Thyroid gland (tissue), 4 donors: ENCODE measurements around the gene GPX8. TPM values are rescaled to one million over a fixed set of nuclear protein-coding genes. Genes with fewer than 3 reads are reported as not detected.

Experiments used
- DNase-seq, 2 donors: peaks; one replicate each; pipeline ENCODE4 v3.0.0-alpha.2; 2019
- H3K27ac ChIP-seq, 3 donors: fragments of 200-600 bp; sonication (generic); 1 replicate in 2 of 3; 2 replicates in 1 of 3; pipeline ENCODE4 v1.5.1; 2016 to 2019; ENCODE audit warnings: mild to moderate bottlenecking in 1 of 3, moderate library complexity in 1 of 3
- H3K27me3 ChIP-seq: fragments of 200-600 bp; sonication (generic); one replicate; pipeline ENCODE4 v1.5.1; 2019
- H3K36me3 ChIP-seq, 2 donors: fragments of 200-600 bp; sonication (generic); one replicate each; pipeline ENCODE4 v1.5.1; 2016 to 2019
- H3K4me1 ChIP-seq, 2 donors: fragments of 200-600 bp; sonication (generic); one replicate each; pipeline ENCODE4 v1.5.1; 2017 to 2019
- H3K4me3 ChIP-seq, 3 donors: fragments of 200-600 bp; sonication (generic); replicated peaks in 1 of 3; 1 replicate in 2 of 3; 2 replicates in 1 of 3; pipeline ENCODE4 v1.5.1; 2016; ENCODE audit warnings: mild to moderate bottlenecking in 1 of 3
- H3K9me3 ChIP-seq: fragments of 200-600 bp; sonication (generic); one replicate; pipeline ENCODE4 v1.5.1; 2017
- CTCF ChIP-seq, 6 experiments: fragments of 200-600 bp in 3 of 6; fragments of 450-650 bp in 3 of 6; sonication (generic) in 3 of 6; IDR thresholded peaks; one replicate each; pipeline ENCODE4 v1.5.1; 2016 to 2019; ENCODE audit warnings: antibody characterized with exemption in 6 of 6, mild to moderate bottlenecking in 2 of 6, inconsistent platforms in 1 of 6, moderate library complexity in 1 of 6
- POLR2A ChIP-seq, 2 donors: fragments of 450-650 bp; IDR thresholded peaks; one replicate each; pipeline ENCODE4 v1.6.1; 2017; ENCODE audit warnings: antibody characterized with exemption in 2 of 2, mild to moderate bottlenecking in 2 of 2, moderate library complexity in 1 of 2
- WGBS, 2 donors: methylation state at CpG; one replicate each; pipeline ENCODE4 v1.1.5; 2017; 5-methylcytosine and 5-hydroxymethylcytosine counted together
- intact Hi-C: fragments of 100-400 bp; cut with DNase I; formaldehyde crosslinking; loops from one replicate; pipeline ENCODE4 v1.15.1; 2023
- total RNA-seq, 4 donors: library from RNA; depleted of rRNA; stranded (reverse); fragments of >200 nt; gene quantifications; one replicate each; pipeline ENCODE4 v1.2.3, GENCODE V29; 2016

The GPX8 gene
- total RNA-seq, 4 donors from 2014 or later: 34.0 to 44.0 (median 36.8) TPM

GRCh38 chr5:55176176-55176818 is 16.3 kb downstream of the GPX8 start:
- TF ChIP-seq CTCF (IDR thresholded peaks at IDR 0.05) (peak in 4 of 6 experiments; percentile 42 to 65 (median 60)), POLR2A (IDR thresholded peaks at IDR 0.05) (peak in 1 of 2 donors; percentile 32)
- intact Hi-C loops: loop anchor here (5.0 to 10.0 kb wide), 2 partner anchors 56 to 129 kb away; partner anchors contain the start of genes CCNO, DHX29 and MTREX
- Histone ChIP-seq H3K27ac (peak overlapping the region in 1 of 3 donors; percentile 3), H3K4me3 (peak overlapping the region in 2 of 3 donors; percentile 19 to 24), H3K4me1 (peaks cover 13 to 19% of the 10 kb centered on the region in 2 donors), H3K36me3 (no peaks in the 10 kb centered on the region), H3K27me3 (no peaks in the 10 kb centered on the region), H3K9me3 (no peaks in the 10 kb centered on the region)
- peak; percentile 69 to 74 for DNase-seq
- WGBS, 2 donors: 2% methylated on average over 39 to 43 of the region's 44 CpGs

- Histone ChIP-seq H3K27ac (peak overlapping the region in 1 of 3 donors; percentile 3), H3K4me3 (no peak overlapping the region), H3K36me3 (no peaks in the 10 kb centered on the region), H3K27me3 (no peaks in the 10 kb centered on the region), H3K9me3 (no peaks in the 10 kb centered on the region), H3K4me1 (peaks cover 13 to 19% of the 10 kb centered on the region in 2 donors)
- WGBS, 2 donors: 29 to 39% methylated on average over 2 of the region's 2 CpGs
- no peak for TF ChIP-seq CTCF (IDR thresholded peaks at IDR 0.05)
- TF ChIP-seq POLR2A (IDR thresholded peaks at IDR 0.05): no peak
- no peak for DNase-seq
- intact Hi-C loops: loop anchor here (5.0 to 10.0 kb wide), 2 partner anchors 55 to 128 kb away; partner anchors contain the start of genes CCNO, DHX29 and MTREX
Observed at GRCh38 chr5:55177078-55177477, 17.1 kb downstream of the GPX8 start.

GRCh38 chr5:55180016-55180415 is 20.0 kb downstream of the GPX8 start:
- Histone ChIP-seq H3K4me3 (no peak overlapping the region), H3K9me3 (no peaks in the 10 kb centered on the region), H3K27me3 (no peaks in the 10 kb centered on the region), H3K36me3 (no peaks in the 10 kb centered on the region), H3K4me1 (peaks cover 0 to 11% of the 10 kb centered on the region in 2 donors), H3K27ac (no peak overlapping the region)
- 80 to 83% methylated on average over 1 of the region's 1 CpG for WGBS, 2 donors
- intact Hi-C loops: no loop called here
- TF ChIP-seq CTCF (IDR thresholded peaks at IDR 0.05) (no peak), POLR2A (IDR thresholded peaks at IDR 0.05) (no peak)
- no peak for DNase-seq

DNA sequence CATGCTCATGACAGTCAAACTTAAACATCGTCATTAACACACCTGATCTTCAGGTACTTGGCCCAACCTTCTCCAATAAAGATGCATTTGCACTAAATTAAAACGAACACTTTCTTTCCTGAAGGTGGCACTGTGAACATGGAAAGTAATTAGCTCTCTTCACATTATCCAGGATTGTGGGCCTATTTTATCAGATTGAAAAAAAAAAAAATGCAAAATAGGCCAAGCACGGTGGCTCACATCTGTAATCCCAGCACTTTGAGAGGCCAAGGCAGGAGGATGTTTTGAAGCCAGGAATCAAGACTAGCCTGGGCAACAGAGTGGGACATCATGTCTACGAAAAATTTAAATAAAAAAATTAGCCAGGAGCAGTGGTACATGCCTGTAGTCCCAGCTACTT is 27.4 kb downstream of the GPX8 start:
- H3K27me3 ChIP-seq: no peaks in the 10 kb centered on the region
- intact Hi-C loops: no loop called here
- no peaks in the 10 kb centered on the region for H3K4me1 ChIP-seq
- no peak for DNase-seq
- WGBS, 2 donors: 44 to 45% methylated on average over 4 of the region's 4 CpGs
- no peak overlapping the region for H3K4me3 ChIP-seq
- H3K36me3 ChIP-seq: no peaks in the 10 kb centered on the region
- no peak overlapping the region for H3K27ac ChIP-seq
- no peaks in the 10 kb centered on the region for H3K9me3 ChIP-seq
- TF ChIP-seq CTCF (IDR thresholded peaks at IDR 0.05) (peak in 3 of 6 experiments; percentile 36 to 53 (median 48)), POLR2A (IDR thresholded peaks at IDR 0.05) (no peak)
